GM19372 (cell line): ENCODE measurements around the gene TMCO4.
"Not testable (repeated sequence)": the region's sequence is repeated elsewhere in the genome, so short reads cannot be mapped to it uniquely, and the experiment has no call there.

Source experiments
- ATAC-seq: cut with Tn5 transposase; IDR thresholded peaks from one replicate; pipeline ENCODE4 v1.9.1; 2021; ENCODE audit warnings: mild to moderate bottlenecking, low read depth, moderate library complexity; ENCODE audit not compliant: unreplicated experiment

The TMCO4 gene

GRCh38 chr1:19644681-19645410 lies 154.9 kb downstream of the TMCO4 start:
- peak; percentile 26 for ATAC-seq

GRCh38 chr1:19644395-19644680 lies 155.4 kb downstream of the TMCO4 start:
- peak; percentile 33 for ATAC-seq

DNA sequence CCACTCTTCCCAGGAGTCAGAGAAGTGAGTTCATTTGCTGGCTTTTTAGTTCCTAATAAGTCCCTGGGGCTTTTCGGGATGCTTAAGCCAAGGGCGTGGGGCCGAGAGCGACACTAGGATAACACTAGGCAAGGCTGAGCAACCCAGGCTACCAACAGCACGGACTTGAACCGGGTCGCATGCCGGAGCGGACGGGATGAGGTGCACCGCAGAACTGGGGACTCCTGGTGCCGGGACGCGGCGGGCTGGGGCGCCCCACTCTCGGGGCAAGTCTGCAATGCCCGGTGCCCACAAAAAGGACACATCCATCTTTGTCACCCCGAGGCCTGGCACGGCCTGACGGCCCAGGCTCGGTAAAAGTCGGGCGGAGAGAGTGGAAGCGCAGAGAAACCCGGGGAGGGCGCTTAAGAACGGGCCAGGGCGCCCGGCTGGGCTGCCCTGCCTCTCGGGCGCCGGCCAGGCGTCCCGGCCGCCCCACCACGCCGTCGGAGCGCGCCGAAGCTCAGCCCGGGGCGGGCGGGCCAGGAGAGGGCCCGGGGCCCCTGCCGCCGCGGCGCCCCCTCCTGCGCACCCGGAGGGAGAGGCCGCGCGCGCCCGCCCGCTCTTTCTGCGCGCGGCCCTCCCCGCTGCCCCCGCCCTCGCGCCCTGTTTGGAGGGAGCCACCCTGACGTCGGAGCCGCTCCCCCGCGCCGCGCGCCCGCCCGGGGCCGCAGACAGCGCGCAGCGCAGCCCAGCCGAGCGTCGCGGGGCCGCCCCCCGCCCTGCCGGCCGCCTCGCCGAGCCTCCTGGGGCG lies 155.9 kb downstream of the TMCO4 start, which contains the start of gene NBL1:
Gene NBL1, plus strand, starts transcription at position 710 of the 793 bp plus-strand sequence. CDS start 10,720 bp downstream, outside the sequence.
- ATAC-seq, result peak; percentile 66

DNA sequence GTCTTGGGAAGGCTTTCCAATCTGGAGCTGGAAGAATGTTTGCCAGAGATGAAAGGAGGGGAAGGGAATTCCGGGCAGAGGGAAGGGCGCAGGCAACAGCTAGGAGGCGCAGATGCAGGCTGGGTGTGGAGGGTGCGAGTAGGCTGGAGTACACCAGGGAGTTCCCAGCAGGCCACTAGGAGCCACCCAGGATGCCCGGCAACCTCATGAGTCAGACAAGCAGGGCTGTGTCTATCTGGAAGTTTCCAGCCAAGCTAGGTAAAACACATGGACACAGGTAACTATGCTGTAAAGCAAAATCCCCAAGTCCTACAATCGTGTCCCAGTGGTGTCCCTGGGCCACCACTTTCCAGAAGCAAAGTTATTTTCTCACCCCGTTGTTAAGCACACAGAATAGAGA lies 156.6 kb downstream of the TMCO4 start:
- ATAC-seq, result no peak

DNA sequence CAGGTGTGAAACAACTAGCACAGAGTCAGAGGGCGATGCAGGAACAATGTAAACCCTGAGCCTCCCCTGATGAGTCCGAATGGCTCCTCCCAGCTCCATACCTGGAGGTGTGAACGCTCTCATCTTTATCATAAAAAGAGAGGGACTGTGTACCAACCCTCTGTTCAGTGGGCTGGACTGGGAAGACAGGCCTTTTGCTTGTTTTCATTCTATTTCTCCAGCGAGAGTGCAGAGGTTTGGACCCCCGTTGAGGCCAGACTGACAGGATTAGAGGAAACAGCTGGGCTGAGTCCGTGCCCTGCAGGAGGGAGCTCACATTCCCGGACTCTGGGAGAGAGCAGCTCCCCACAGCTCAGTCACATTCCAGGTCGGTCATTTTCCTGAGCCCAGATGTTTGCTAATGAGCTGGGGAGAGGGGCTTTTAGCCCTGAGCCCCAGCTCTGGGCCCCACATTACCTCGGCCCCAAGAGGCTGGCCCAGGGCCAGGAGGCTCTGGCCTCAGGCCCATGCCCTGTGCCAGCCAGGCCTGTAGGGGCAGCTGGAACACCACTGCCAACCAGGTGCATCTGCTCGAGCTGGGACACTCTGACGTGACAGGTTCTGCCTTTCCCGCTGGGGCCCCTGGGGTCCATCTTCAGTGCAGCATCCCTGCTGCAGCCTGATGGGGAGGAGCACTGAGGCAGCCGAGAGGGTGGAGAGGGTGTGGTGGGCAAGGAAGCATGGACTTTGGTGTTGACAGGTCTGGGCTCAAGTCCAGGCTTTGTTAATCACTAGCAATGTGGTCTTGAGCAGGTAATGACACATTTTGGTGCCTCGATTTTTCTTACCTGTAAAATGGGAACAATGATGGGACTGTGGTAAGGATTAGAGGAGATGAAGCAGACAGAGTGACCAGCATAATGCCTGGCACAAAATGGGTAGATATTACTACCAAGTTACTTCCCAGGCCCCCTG lies 159.1 kb downstream of the TMCO4 start:
- no peak for ATAC-seq

DNA sequence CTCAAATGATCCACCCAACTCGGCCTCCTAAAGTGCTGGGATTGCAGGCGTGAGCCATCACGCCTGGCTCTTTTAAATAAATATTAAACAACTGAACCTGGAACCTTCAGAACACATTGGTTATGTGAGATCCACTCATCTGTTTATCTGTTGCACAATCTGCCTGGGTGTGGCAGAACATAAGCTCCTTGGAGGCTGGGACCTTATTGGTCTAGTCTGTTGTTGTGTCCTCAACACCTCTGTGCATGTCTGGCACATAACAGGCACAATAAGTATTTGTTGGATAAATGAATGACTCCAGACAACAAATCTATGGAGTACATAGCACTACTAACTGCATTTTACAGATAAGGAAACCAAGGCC lies 159.7 kb downstream of the TMCO4 start:
- no peak for ATAC-seq

DNA sequence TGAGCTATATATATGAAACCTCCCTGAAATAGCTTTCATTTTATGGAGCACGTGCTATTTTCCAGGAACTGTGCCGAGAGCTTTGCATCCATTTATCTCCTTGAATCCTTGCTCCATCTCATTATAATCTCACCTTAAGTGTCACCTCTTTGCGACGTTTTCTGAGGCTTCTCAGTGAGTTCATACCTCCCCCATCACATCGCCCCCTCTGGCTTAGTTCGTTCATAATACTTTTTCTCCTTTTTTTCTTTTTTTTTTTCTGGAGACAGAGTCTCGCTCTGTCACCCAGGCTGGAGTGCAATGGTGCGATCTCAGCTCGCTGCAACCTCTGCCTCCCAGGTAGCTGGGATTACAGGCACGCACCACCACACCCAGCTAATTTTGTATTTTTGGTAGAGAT lies 160.5 kb downstream of the TMCO4 start:
- not testable (repeated sequence) for ATAC-seq

DNA sequence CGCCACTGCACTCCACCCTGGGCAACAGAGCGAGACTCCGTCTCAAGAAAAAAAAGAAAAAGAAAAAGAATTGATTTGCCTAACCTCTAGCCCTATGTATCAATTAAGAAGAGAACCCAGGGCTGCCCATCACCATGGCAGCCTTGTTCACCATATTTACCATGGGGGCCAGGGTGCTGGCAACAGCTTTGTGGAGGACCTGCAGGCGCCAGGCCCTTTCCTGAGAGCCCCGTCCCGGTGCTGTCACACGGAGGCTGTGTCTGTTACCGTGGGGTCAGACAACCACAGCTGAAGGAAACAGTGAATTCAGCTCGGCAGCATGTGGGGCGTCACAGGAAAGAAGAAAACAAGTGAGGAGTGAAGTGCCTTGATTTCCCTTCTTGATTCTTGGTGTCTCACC lies 162.1 kb downstream of the TMCO4 start:
- ATAC-seq, result no peak

GRCh38 chr1:19636749-19637148 lies 163.0 kb downstream of the TMCO4 start:
- ATAC-seq, result not testable (repeated sequence)

DNA sequence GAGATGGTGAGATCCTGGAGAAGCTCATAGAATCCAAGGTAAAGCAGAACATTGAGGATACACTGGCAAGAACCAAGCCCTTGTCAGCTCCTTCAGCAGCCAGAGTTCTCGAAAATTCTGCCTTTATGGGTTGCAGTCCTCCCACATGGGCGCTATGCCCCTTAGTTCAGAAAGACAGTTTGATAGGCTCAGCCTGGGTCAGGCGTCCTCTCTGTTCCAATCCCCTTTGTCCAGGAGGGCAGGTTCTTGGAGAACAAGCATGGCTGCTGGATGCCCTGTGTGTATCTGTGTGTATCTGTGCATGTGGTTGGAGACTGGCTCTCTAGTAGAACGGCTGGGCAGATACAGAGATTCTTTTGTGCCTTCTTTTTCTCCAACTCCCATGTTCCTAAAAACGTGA lies 163.7 kb downstream of the TMCO4 start:
- ATAC-seq, result no peak

DNA sequence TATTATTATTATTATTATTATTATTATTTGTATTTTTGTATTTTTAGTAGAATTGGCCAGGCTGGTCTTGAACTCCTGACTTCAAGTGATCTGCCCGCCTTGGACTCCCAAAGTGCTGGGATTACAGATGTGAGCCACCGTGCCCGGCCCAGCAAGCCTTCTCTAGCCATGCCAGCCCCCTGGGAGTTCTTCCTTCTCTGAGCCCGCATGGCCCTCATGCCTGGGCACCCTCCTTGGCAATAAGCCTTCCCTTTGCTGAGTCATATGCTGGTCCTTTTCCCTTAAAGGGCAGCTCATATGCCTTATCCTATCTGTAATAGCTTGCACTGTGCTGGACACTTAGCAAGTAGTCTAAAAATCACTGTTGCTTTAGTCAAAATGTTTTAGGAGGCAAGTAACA lies 164.1 kb downstream of the TMCO4 start:
- ATAC-seq, result no peak

DNA sequence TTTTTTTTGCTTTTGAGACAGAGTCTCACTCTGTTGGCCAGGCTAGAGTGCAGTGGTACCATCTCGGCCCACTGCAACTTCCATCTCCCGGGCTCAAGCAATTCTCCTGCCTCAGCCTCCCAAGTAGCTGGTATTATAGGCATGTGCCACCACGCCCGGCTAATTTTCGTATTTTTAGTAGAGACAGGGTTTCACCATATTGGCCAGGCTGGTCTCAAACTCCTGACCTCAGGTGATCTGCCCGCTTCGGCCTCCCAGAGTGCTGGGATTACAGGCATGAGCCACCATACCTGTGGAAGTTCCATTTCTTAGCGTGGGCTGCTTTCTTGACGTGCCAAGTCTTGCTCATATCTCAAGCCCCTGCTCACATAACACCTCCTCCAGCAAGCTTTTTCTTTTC lies 164.7 kb downstream of the TMCO4 start:
- ATAC-seq, result not testable (repeated sequence)

DNA sequence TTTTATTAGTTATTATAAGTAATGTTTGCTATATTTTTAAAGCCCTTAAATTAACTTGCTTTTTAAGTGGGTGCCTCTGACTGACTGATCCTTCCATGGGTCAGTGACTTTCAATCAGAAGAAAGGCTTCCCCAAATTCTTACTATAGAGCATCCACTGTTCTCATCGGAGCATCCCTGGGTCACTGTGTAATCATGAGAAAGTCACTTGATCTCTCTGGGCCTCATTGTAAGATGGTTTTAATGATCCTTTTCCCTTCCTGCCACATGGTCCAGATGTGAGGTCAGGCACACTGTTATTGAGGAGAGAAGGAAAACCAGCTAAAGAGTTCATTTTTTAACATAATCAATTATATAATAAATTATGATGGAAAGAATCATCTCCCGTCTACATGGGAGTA lies 166.6 kb downstream of the TMCO4 start:
- no peak for ATAC-seq
